KOPT-K1 (cell line): Measurements from ENCODE around the gene FOXP1.

Source experiments
- H3K27ac ChIP-seq: fragments of 200-600 bp; sonication (generic); 2 replicates; pipeline ENCODE4 v1.5.1; 2016; ENCODE audit warnings: antibody characterized with exemption, mild to moderate bottlenecking, low read depth, low read length; ENCODE audit not compliant: poor library complexity, severe bottlenecking
- H3K36me3 ChIP-seq: fragments of 200-600 bp; sonication (generic); 2 replicates; pipeline ENCODE4 v1.5.1; 2017; ENCODE audit warnings: antibody characterized with exemption, mild to moderate bottlenecking, low read length, moderate library complexity; ENCODE audit not compliant: insufficient read depth
- H3K9me3 ChIP-seq: fragments of 200-600 bp; sonication (generic); 2 replicates; pipeline ENCODE4 v1.5.1; 2017; ENCODE audit warnings: antibody characterized with exemption, low read length, mild to moderate bottlenecking; ENCODE audit not compliant: insufficient read depth, poor library complexity, severe bottlenecking

Gene FOXP1

DNA sequence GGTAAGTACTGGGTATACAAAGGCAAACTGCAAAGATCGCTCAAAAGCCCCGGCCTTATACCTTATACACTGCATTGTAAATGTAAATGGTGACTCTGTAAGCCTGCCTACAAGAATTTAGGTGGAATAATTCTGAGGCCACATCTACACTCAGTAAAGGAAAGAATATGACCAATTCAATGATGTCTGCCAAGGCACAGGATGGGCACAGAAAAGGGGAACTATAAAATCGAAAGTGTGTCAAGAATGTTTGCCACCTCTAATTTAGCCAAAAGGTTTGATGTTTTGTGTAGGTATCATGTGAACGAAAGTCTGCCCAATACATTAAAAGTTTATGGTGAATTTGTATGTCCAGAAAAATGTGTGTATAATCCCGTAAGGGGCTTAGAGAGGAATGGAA, 96.1 kb downstream of the FOXP1 start:
- H3K9me3 ChIP-seq: no peaks in the 10 kb centered on the region
- peaks cover 21% of the 10 kb centered on the region; the same call in 1 of the 2 replicates for H3K36me3 ChIP-seq
- H3K27ac ChIP-seq: no peak overlapping the region

- H3K36me3 ChIP-seq: peaks cover 19% of the 10 kb centered on the region; the same call in 1 of the 2 replicates
- no peak overlapping the region for H3K27ac ChIP-seq
- no peaks in the 10 kb centered on the region for H3K9me3 ChIP-seq
These were observed 96.7 kb downstream of the FOXP1 start for GRCh38 chr3:71486831-71487230.

DNA sequence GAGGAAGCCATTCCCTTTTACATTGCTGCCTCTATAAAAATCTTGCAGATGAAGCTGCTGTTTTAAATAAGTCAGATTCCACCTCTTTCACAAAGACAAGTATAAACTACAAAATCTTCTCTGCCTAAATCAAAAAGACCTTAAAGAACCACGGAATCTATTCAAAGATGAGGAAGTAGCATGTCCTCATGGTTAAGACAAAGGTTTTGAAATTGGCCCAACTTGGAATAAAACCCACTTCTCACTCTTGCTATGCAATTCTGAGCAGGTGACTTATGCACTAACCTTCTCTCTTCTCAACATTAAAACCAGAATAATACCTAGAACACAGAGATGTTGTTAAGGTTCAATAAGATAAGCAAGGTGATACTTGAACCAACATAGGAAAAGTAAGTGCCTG, 97.6 kb downstream of the FOXP1 start:
- Histone ChIP-seq H3K36me3 (0 out of 2 replicates have a peak, but pooled peaks cover 10% of the 10 kb centered on the region), H3K9me3 (no peaks in the 10 kb centered on the region), H3K27ac (no peak overlapping the region)

GRCh38 chr3:71484452-71484851, 99.1 kb downstream of the FOXP1 start:
- Histone ChIP-seq H3K9me3 (no peaks in the 10 kb centered on the region), H3K36me3 (0 out of 2 replicates have a peak, but pooled peaks cover 5% of the 10 kb centered on the region), H3K27ac (no peak overlapping the region)

DNA sequence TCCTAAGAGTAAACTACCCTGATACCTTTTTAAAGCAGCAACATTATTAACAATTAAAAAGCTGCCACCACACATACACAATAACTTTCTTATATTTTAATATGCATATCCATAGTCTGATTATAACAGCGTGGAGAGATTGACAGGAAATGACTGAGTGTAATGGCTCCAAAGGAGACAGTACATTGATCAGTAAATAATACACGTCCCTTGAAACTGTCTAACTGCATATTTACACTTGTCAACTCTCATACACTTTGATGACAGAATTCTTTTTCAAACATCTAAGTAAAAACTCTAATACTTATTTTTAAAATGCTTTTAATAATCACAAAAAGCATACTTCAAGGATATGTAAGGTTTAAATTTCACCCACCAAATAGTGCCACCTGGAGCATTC, 99.5 kb downstream of the FOXP1 start:
- no peaks in the 10 kb centered on the region for H3K9me3 ChIP-seq
- 0 out of 2 replicates have a peak, but pooled peaks cover under 1% of the 10 kb centered on the region for H3K36me3 ChIP-seq
- H3K27ac ChIP-seq: no peak overlapping the region

DNA sequence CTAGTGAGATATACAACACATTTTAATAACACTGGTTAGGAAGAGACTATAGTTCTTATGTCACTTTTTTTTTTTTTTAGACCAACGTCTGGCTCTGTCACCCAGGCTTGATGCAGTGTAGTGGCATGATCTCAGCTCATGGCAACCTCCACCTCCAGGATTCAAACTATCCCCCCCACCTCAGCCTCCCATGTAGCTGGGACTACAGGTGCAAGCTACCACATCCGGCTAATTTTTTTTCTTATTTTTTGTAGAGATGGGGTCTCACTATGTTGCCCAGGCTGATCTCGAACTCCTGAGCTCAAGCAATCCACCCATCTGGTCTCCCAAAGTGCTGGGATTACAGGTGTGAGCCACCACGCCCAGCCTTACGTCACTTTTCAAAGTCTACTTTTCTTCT, 100.8 kb downstream of the FOXP1 start:
- Histone ChIP-seq H3K36me3 (no peaks in the 10 kb centered on the region), H3K27ac (no peak overlapping the region), H3K9me3 (no peaks in the 10 kb centered on the region)

DNA sequence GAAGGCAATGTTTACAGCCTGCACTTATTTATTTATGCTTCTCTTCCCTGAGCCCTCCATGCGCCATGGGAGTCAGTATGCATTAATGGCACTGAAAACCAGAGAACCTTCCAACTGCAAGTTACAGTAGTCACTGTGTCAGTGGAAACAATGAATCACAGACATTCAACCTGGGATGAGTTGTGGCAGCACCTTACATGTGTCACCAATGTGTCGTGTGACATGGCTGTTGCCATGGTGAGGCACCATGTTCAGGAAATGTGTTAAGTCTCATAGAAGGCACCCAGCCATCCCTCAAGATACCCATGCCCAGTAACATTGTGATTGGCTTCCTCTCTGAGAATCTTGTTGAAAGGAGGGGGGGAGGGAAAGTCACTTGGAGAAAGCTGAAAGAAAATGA, 105.0 kb downstream of the FOXP1 start:
- peaks cover 12% of the 10 kb centered on the region for H3K9me3 ChIP-seq
- H3K27ac ChIP-seq: no peak overlapping the region
- no peaks in the 10 kb centered on the region for H3K36me3 ChIP-seq

GRCh38 chr3:71476950-71477349, 106.6 kb downstream of the FOXP1 start:
- no peaks in the 10 kb centered on the region for H3K36me3 ChIP-seq
- H3K9me3 ChIP-seq: peaks cover 19% of the 10 kb centered on the region
- H3K27ac ChIP-seq: no peak overlapping the region

DNA sequence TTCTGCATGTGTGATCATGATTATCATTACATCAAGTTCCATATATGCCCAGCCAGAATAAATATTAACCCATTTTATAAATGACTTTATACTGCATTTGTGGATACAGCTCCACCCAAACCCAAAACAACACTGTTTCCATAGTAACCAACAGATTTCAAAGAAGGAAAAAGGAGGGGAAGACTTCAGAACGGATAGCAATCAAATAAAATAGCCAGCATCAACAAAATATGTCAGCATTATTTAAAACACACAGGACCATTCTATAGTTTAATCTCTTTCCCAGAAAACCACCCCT, 114.4 kb downstream of the FOXP1 start:
- no peak overlapping the region for H3K27ac ChIP-seq
- peaks cover 12% of the 10 kb centered on the region for H3K9me3 ChIP-seq
- no peaks in the 10 kb centered on the region for H3K36me3 ChIP-seq

GRCh38 chr3:71468311-71469137, 115.0 kb downstream of the FOXP1 start:
- Histone ChIP-seq H3K27ac (no peak overlapping the region), H3K36me3 (no peaks in the 10 kb centered on the region), H3K9me3 (peaks cover 6% of the 10 kb centered on the region)

DNA sequence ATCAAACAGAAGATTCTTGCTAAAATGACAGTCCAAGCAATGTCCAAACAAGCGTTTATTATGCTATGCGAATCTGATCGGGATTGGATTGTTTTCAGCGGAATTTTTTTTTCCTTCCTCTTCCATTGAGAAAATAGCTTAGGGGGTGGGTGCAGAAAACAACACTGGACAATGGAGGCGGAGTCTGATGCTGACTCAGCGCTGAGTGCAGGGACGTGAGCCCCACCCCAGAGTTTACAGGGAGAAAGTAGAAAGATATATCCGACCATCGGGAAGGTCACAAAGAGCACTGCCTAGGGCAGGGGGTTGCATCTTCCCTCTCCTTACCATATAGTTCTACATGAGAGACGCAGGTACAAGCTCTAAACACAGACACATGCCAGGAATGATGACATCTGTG, 117.0 kb downstream of the FOXP1 start:
- Histone ChIP-seq H3K27ac (no peak overlapping the region), H3K9me3 (no peaks in the 10 kb centered on the region), H3K36me3 (no peaks in the 10 kb centered on the region)

DNA sequence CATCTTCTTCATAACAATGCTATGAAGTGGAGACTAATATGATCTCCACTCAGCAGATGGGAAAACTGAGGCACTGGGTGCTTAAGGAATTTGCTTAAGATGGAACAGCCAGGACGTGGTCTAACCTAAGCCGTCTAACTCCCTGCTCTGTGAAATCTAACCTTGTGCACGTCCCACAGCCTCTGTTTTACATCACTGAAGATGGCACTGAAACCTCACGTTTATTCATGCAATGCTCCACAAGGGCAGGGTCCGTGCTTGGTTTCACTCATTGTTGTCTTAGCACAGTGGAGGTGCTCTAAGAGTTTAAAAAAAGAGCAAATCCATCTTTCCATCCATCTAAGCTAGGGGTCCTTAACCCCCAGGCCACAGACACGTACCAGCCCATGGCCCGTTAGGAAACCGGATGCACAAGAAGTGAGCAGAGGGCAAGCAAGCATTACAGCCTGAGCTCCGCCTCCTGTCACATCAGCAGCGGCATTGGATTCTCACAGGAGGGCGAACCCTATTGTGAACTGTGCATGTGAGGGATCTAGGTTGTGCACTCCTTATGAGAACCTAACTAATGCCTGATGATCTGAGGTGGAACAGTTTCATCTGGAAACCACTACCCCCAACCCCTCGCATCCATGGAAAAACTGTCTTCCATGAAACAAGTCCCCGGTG, 118.0 kb downstream of the FOXP1 start:
- H3K9me3 ChIP-seq: no peaks in the 10 kb centered on the region
- H3K27ac ChIP-seq: no peak overlapping the region
- H3K36me3 ChIP-seq: no peaks in the 10 kb centered on the region

- H3K9me3 ChIP-seq: no peaks in the 10 kb centered on the region
- no peaks in the 10 kb centered on the region for H3K36me3 ChIP-seq
- H3K27ac ChIP-seq: no peak overlapping the region
These were observed 118.9 kb downstream of the FOXP1 start for GRCh38 chr3:71464613-71465012.

DNA sequence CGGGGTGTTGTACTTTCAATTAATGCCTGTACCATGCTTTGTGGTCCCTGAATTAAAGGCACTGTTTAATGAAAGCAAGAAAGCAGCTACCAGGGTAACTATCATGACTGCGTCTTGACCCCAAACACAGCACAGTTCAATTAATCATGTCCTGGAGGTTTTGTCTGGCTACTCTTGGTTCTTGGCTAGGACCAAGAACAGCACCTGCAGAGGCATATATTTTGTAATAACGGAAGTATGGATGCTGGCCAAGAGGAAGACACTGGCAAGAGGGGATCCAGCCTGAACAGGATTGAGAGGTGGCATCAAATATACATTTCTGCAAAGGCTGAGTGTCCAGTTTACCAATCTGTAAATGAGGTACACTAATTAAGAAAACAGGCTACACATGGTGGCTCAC, 119.9 kb downstream of the FOXP1 start:
- Histone ChIP-seq H3K9me3 (no peaks in the 10 kb centered on the region), H3K27ac (no peak overlapping the region), H3K36me3 (no peaks in the 10 kb centered on the region)

DNA sequence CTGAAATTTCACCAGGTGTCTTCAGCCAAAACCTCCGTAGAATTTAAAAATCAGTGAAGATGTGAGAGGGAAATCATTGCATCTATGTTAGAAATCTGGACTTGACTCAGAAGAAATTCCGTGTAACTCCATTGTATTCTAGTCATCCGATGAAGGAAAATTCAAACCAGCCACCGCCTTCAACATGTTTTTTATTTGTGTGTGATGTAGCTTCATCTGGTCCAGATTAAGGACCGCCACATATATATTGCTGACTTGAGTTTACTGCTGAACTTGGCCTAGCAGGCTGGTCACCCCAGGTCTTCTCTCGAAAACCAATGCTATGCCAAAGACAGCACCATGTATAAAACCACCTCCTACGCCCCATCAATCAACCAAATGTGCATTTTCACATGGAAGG, 120.9 kb downstream of the FOXP1 start:
- Histone ChIP-seq H3K9me3 (no peaks in the 10 kb centered on the region), H3K27ac (no peak overlapping the region), H3K36me3 (no peaks in the 10 kb centered on the region)
